A549 (cell line): ENCODE measurements around the gene STPG2.

Source experiments
- EHMT2 ChIP-seq: fragments of 200-600 bp; sonication (generic); IDR thresholded peaks from 2 replicates; pipeline ENCODE4 v1.6.1; 2016; ENCODE audit warnings: antibody characterized with exemption, low read depth, mild to moderate bottlenecking, moderate library complexity
- POLR2A ChIP-seq: IDR thresholded peaks from 2 replicates; pipeline ENCODE4 v1.6.1; 2012; ENCODE audit warnings: mild to moderate bottlenecking, low read length
- RFX5 ChIP-seq: fragments of 450-650 bp; IDR thresholded peaks from 2 replicates; pipeline ENCODE4 v1.7.1; 2014; ENCODE audit warnings: antibody characterized with exemption, mild to moderate bottlenecking, moderate library complexity
- TFCP2L1 ChIP-seq: fragments of 250-450 bp; sonication (Bioruptor Pico); IDR thresholded peaks from 2 replicates; pipeline ENCODE4 v1.5.0; 2021; ENCODE audit warnings: mild to moderate bottlenecking
- TF ChIP-seq, protein P1 (sequence below): fragments of >200 bp; sonication (Bioruptor Twin); formaldehyde crosslinking; IDR thresholded peaks from 3 replicates; pipeline ENCODE4 v1.5.1; 2016
- TF ChIP-seq, protein P2 (sequence below): IDR thresholded peaks from 2 replicates; pipeline ENCODE4 v1.6.1; 2012

DNA sequence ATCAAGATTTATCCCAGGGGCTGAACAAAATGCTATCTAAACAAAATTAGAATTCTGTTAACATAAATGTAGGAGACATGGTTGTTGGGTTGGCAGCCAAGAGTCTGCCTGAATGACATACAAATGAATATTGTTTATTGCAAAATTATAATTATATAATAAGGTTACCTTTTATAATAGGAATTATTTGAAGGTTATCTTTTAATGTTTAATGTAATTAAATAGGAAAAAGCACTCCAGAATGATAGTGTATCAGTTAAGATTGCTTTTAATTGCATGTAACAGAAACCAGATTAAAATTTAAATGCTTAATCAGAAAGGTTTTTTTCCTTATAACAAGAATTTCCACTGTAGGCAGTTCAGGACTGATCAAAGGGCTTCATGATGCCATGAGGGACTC is 42.0 kb upstream of the STPG2 start:
- TF ChIP-seq, protein P1, sequence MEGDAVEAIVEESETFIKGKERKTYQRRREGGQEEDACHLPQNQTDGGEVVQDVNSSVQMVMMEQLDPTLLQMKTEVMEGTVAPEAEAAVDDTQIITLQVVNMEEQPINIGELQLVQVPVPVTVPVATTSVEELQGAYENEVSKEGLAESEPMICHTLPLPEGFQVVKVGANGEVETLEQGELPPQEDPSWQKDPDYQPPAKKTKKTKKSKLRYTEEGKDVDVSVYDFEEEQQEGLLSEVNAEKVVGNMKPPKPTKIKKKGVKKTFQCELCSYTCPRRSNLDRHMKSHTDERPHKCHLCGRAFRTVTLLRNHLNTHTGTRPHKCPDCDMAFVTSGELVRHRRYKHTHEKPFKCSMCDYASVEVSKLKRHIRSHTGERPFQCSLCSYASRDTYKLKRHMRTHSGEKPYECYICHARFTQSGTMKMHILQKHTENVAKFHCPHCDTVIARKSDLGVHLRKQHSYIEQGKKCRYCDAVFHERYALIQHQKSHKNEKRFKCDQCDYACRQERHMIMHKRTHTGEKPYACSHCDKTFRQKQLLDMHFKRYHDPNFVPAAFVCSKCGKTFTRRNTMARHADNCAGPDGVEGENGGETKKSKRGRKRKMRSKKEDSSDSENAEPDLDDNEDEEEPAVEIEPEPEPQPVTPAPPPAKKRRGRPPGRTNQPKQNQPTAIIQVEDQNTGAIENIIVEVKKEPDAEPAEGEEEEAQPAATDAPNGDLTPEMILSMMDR = no peak
- TF ChIP-seq, protein P2, sequence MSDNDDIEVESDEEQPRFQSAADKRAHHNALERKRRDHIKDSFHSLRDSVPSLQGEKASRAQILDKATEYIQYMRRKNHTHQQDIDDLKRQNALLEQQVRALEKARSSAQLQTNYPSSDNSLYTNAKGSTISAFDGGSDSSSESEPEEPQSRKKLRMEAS = no peak
- TF ChIP-seq TFCP2L1 = no peak
- TF ChIP-seq RFX5 = no peak
- no peak for TF ChIP-seq POLR2A
- TF ChIP-seq EHMT2 = no peak
